ENCODE results near the gene NRG2. TPM values are rescaled to one million over a fixed set of nuclear protein-coding genes. Genes with fewer than 3 reads are reported as not detected.

The NRG2 gene
- total and polyA plus RNA-seq, 2 experiments from 2014 or later, result 0.05 TPM; not detected in 1

GRCh38 chr5:140018096-140018481 is 25.0 kb downstream of the NRG2 start:
- no peak overlapping the region for H3K9ac ChIP-seq
- H3F3A ChIP-seq (ENCODE audit: insufficient read depth), result no peaks in the 10 kb centered on the region
- H3K79me2 ChIP-seq (ENCODE audit: insufficient read depth), result no peaks in the 10 kb centered on the region
- no peak overlapping the region for H3K4me3 ChIP-seq
- no peaks in the 10 kb centered on the region for H3K4me1 ChIP-seq (ENCODE audit: insufficient read depth)
- no peaks in the 10 kb centered on the region for H4K20me1 ChIP-seq (ENCODE audit: insufficient read depth)
- no peak for DNase-seq
- no peaks in the 10 kb centered on the region for H3K36me3 ChIP-seq (ENCODE audit: low read depth)
- peaks cover 73% of the 10 kb centered on the region for H3K27me3 ChIP-seq (replicated peaks; ENCODE audit: insufficient read depth)
- TF ChIP-seq EZH2 (IDR thresholded peaks at IDR 0.05; ENCODE audit: insufficient read depth, poor library complexity, severe bottlenecking) (no peak), EZH2phosphoT487 (IDR thresholded peaks at IDR 0.05; ENCODE audit: insufficient read depth, low read depth) (no peak)
- 55 to 64% methylated on average over 8 of the region's 8 CpGs for WGBS, 2 experiments (ENCODE audit: low coverage in 1 of 2, low lambda C conversion rate in 2 of 2, missing lambda C conversion rate in 2 of 2)
- no peak overlapping the region for H2AFZ ChIP-seq
- H3K9me2 ChIP-seq (ENCODE audit: insufficient read depth), result no peaks in the 10 kb centered on the region
- no peaks in the 10 kb centered on the region for H3K9me3 ChIP-seq (ENCODE audit: low read depth)
- in situ Hi-C loops (cut with MboI), result no loop called here
- no peak overlapping the region for H3K27ac ChIP-seq
- H3K4me2 ChIP-seq (ENCODE audit: unreplicated experiment), result no peak overlapping the region

GRCh38 chr5:140017397-140018095 is 25.6 kb downstream of the NRG2 start:
- Histone ChIP-seq H3K4me1 (ENCODE audit: insufficient read depth) (no peaks in the 10 kb centered on the region), H3K4me3 (no peak overlapping the region), H3K27me3 (replicated peaks; ENCODE audit: insufficient read depth) (peaks cover 73% of the 10 kb centered on the region), H3K79me2 (ENCODE audit: insufficient read depth) (no peaks in the 10 kb centered on the region), H3K36me3 (ENCODE audit: low read depth) (no peaks in the 10 kb centered on the region), H4K20me1 (ENCODE audit: insufficient read depth) (no peaks in the 10 kb centered on the region), H3K9ac (no peak overlapping the region), H3K4me2 (ENCODE audit: unreplicated experiment) (no peak overlapping the region), H3K9me3 (ENCODE audit: low read depth) (no peaks in the 10 kb centered on the region), H3K27ac (no peak overlapping the region), H3F3A (ENCODE audit: insufficient read depth) (no peaks in the 10 kb centered on the region), H3K9me2 (ENCODE audit: insufficient read depth) (no peaks in the 10 kb centered on the region), H2AFZ (no peak overlapping the region)
- no peak for DNase-seq
- TF ChIP-seq EZH2 (IDR thresholded peaks at IDR 0.05; ENCODE audit: insufficient read depth, poor library complexity, severe bottlenecking) (no peak), EZH2phosphoT487 (IDR thresholded peaks at IDR 0.05; ENCODE audit: insufficient read depth, low read depth) (no peak)
- in situ Hi-C loops (cut with MboI), result no loop called here
- 68 to 71% methylated on average over 9 of the region's 9 CpGs for WGBS, 2 experiments (ENCODE audit: low coverage in 1 of 2, low lambda C conversion rate in 2 of 2, missing lambda C conversion rate in 2 of 2)

- 39 to 45% methylated on average over 5 of the region's 5 CpGs for WGBS, 2 experiments (ENCODE audit: low coverage in 1 of 2, low lambda C conversion rate in 2 of 2, missing lambda C conversion rate in 2 of 2)
- H3K4me3 ChIP-seq, result no peak overlapping the region
- H3K36me3 ChIP-seq (ENCODE audit: low read depth), result no peaks in the 10 kb centered on the region
- no peak for DNase-seq
- no peak overlapping the region for H2AFZ ChIP-seq
- H3K9me3 ChIP-seq (ENCODE audit: low read depth), result no peaks in the 10 kb centered on the region
- in situ Hi-C loops (cut with MboI), result no loop called here
- no peak overlapping the region for H3K9ac ChIP-seq
- no peaks in the 10 kb centered on the region for H3K9me2 ChIP-seq (ENCODE audit: insufficient read depth)
- H3K79me2 ChIP-seq (ENCODE audit: insufficient read depth), result no peaks in the 10 kb centered on the region
- TF ChIP-seq EZH2 (IDR thresholded peaks at IDR 0.05; ENCODE audit: insufficient read depth, poor library complexity, severe bottlenecking) (no peak), EZH2phosphoT487 (IDR thresholded peaks at IDR 0.05; ENCODE audit: insufficient read depth, low read depth) (no peak)
- H3K27ac ChIP-seq, result no peak overlapping the region
- no peaks in the 10 kb centered on the region for H3K4me1 ChIP-seq (ENCODE audit: insufficient read depth)
- H3F3A ChIP-seq (ENCODE audit: insufficient read depth), result no peaks in the 10 kb centered on the region
- H3K4me2 ChIP-seq (ENCODE audit: unreplicated experiment), result no peak overlapping the region
- H4K20me1 ChIP-seq (ENCODE audit: insufficient read depth), result no peaks in the 10 kb centered on the region
- peaks cover 75% of the 10 kb centered on the region for H3K27me3 ChIP-seq (replicated peaks; ENCODE audit: insufficient read depth)
Measured at GRCh38 chr5:140015706-140016105, 27.4 kb downstream of the NRG2 start.

GRCh38 chr5:140014751-140015150 is 28.3 kb downstream of the NRG2 start:
- no peaks in the 10 kb centered on the region for H4K20me1 ChIP-seq (ENCODE audit: insufficient read depth)
- in situ Hi-C loops (cut with MboI), result no loop called here
- H3K36me3 ChIP-seq (ENCODE audit: low read depth), result no peaks in the 10 kb centered on the region
- TF ChIP-seq EZH2phosphoT487 (IDR thresholded peaks at IDR 0.05; ENCODE audit: insufficient read depth, low read depth) (no peak), EZH2 (IDR thresholded peaks at IDR 0.05; ENCODE audit: insufficient read depth, poor library complexity, severe bottlenecking) (no peak)
- H3K4me3 ChIP-seq, result no peak overlapping the region
- no peaks in the 10 kb centered on the region for H3K4me1 ChIP-seq (ENCODE audit: insufficient read depth)
- DNase-seq, result no peak
- no peak overlapping the region for H2AFZ ChIP-seq
- H3K27me3 ChIP-seq (replicated peaks; ENCODE audit: insufficient read depth), result peaks cover 77% of the 10 kb centered on the region
- WGBS, 2 experiments (ENCODE audit: low coverage in 1 of 2, low lambda C conversion rate in 2 of 2, missing lambda C conversion rate in 2 of 2), result 70 to 86% methylated on average over 2 of the region's 2 CpGs
- H3K4me2 ChIP-seq (ENCODE audit: unreplicated experiment), result no peak overlapping the region
- no peak overlapping the region for H3K9ac ChIP-seq
- no peaks in the 10 kb centered on the region for H3F3A ChIP-seq (ENCODE audit: insufficient read depth)
- H3K9me2 ChIP-seq (ENCODE audit: insufficient read depth), result no peaks in the 10 kb centered on the region
- H3K9me3 ChIP-seq (ENCODE audit: low read depth), result no peaks in the 10 kb centered on the region
- H3K27ac ChIP-seq, result no peak overlapping the region
- no peaks in the 10 kb centered on the region for H3K79me2 ChIP-seq (ENCODE audit: insufficient read depth)
